GM21390 (cell line): Measurements from ENCODE around the gene AP1S1.

ENCODE experiments used
- ATAC-seq: cut with Tn5 transposase; IDR thresholded peaks from one replicate; pipeline ENCODE4 v1.9.1; 2021; ENCODE audit not compliant: unreplicated experiment

Gene AP1S1

GRCh38 chr7:101169838-101170551 is 15.7 kb downstream of the AP1S1 start:
- ATAC-seq: no peak

- ATAC-seq: no peak
These were observed 16.6 kb downstream of the AP1S1 start for GRCh38 chr7:101170617-101171441.

- ATAC-seq: no peak
These were observed 17.2 kb downstream of the AP1S1 start for GRCh38 chr7:101171442-101171837.

GRCh38 chr7:101172005-101172853 is 18.0 kb downstream of the AP1S1 start:
- no peak for ATAC-seq

- ATAC-seq: no peak
These were observed 18.8 kb downstream of the AP1S1 start for GRCh38 chr7:101172854-101173751.

- no peak for ATAC-seq
These were observed 19.5 kb downstream of the AP1S1 start for GRCh38 chr7:101173752-101174244.

- no peak for ATAC-seq
These were observed 20.1 kb downstream of the AP1S1 start for GRCh38 chr7:101174322-101174854.

- no peak for ATAC-seq
These were observed 21.4 kb downstream of the AP1S1 start for GRCh38 chr7:101175664-101176063.

- ATAC-seq: no peak
These were observed 23.4 kb downstream of the AP1S1 start for GRCh38 chr7:101177644-101178043.

GRCh38 chr7:101179117-101179516 is 24.8 kb downstream of the AP1S1 start:
- ATAC-seq: no peak

- no peak for ATAC-seq
These were observed 25.4 kb downstream of the AP1S1 start for GRCh38 chr7:101179713-101180112.

- ATAC-seq: no peak
These were observed 26.0 kb downstream of the AP1S1 start, which contains the start of gene NAT16 for GRCh38 chr7:101180130-101180755. TSS of gene NAT16 (minus strand) at chr7:101180293. CDS start at chr7:101174807, 5,486 bp downstream.

- ATAC-seq: no peak
These were observed 31.1 kb downstream of the AP1S1 start for GRCh38 chr7:101185258-101185839.

- ATAC-seq: no peak
These were observed 31.9 kb downstream of the AP1S1 start for GRCh38 chr7:101186194-101186593.

GRCh38 chr7:101186844-101187428 is 32.7 kb downstream of the AP1S1 start:
- no peak for ATAC-seq

GRCh38 chr7:101189109-101189508 is 34.8 kb downstream of the AP1S1 start:
- ATAC-seq: no peak

- no peak for ATAC-seq
These were observed 41.6 kb downstream of the AP1S1 start for GRCh38 chr7:101195884-101196283.

GRCh38 chr7:101197991-101198390 is 43.7 kb downstream of the AP1S1 start:
- ATAC-seq: no peak

- no peak for ATAC-seq
These were observed 44.2 kb downstream of the AP1S1 start for GRCh38 chr7:101198476-101198875.
